ENCODE data around the gene NAGPA. TPM values are rescaled to one million over a fixed set of nuclear protein-coding genes. Genes with fewer than 3 reads are reported as not detected.

Gene NAGPA
- total RNA-seq, 1 donor from 2014 or later: 3.3 TPM

- Histone ChIP-seq H3K9me3 (ENCODE audit: low read depth) (no peaks in the 10 kb centered on the region), H3K27me3 (no peaks in the 10 kb centered on the region), H3K9ac (no peak overlapping the region), H3K27ac (no peak overlapping the region), H3K4me2 (no peak overlapping the region), H3K36me3 (no peaks in the 10 kb centered on the region), H2AFZ (replicated peaks) (no peak overlapping the region), H3K79me2 (ENCODE audit: low read depth) (no peaks in the 10 kb centered on the region), H3K4me3 (no peak overlapping the region), H3K4me1 (no peaks in the 10 kb centered on the region), H3F3A (ENCODE audit: low read depth) (no peaks in the 10 kb centered on the region), H4K20me1 (ENCODE audit: low read depth) (no peaks in the 10 kb centered on the region)
- no peak overlapping the region for H3K4me3 Mint-ChIP-seq
- H3K36me3 Mint-ChIP-seq: no peaks in the 10 kb centered on the region
- H3K9me3 Mint-ChIP-seq: no peaks in the 10 kb centered on the region
- no peaks in the 10 kb centered on the region for H3K4me1 Mint-ChIP-seq
- H3K27ac Mint-ChIP-seq: no peak overlapping the region
- peaks cover 3% of the 10 kb centered on the region for H3K27me3 Mint-ChIP-seq (ENCODE audit: insufficient read depth, low read depth)
- TF ChIP-seq EZH2 (IDR thresholded peaks at IDR 0.05): no peak
- no peak for TF ChIP-seq EZH2phosphoT487 (IDR thresholded peaks at IDR 0.05)
- TF ChIP-seq CTCF (IDR thresholded peaks at IDR 0.05): no peak
- DNase-seq (ENCODE audit: low spot score): no peak
Measured at GRCh38 chr16:5016967-5017677, 16.6 kb downstream of the NAGPA start.

GRCh38 chr16:5015887-5016286 is 17.8 kb downstream of the NAGPA start:
- Histone ChIP-seq H3K4me2 (no peak overlapping the region), H3K4me3 (no peak overlapping the region), H3F3A (ENCODE audit: low read depth) (peaks cover 2% of the 10 kb centered on the region), H3K4me1 (peaks cover 5% of the 10 kb centered on the region), H3K9me3 (ENCODE audit: low read depth) (no peaks in the 10 kb centered on the region), H3K36me3 (no peaks in the 10 kb centered on the region), H2AFZ (replicated peaks) (no peak overlapping the region), H3K79me2 (ENCODE audit: low read depth) (no peaks in the 10 kb centered on the region), H3K27ac (no peak overlapping the region), H4K20me1 (ENCODE audit: low read depth) (no peaks in the 10 kb centered on the region), H3K9ac (no peak overlapping the region), H3K27me3 (no peaks in the 10 kb centered on the region)
- Mint-ChIP-seq H3K27ac (no peak overlapping the region), H3K36me3 (no peaks in the 10 kb centered on the region), H3K4me1 (no peaks in the 10 kb centered on the region), H3K27me3 (ENCODE audit: insufficient read depth, low read depth) (peaks cover 2% of the 10 kb centered on the region), H3K9me3 (no peaks in the 10 kb centered on the region), H3K4me3 (no peak overlapping the region)
- no peak for TF ChIP-seq EZH2phosphoT487 (IDR thresholded peaks at IDR 0.05)
- no peak for TF ChIP-seq CTCF (IDR thresholded peaks at IDR 0.05)
- TF ChIP-seq EZH2 (IDR thresholded peaks at IDR 0.05): no peak
- no peak for DNase-seq (ENCODE audit: low spot score)

- Histone ChIP-seq H3K4me3 (no peak overlapping the region), H4K20me1 (ENCODE audit: low read depth) (no peaks in the 10 kb centered on the region), H3K27me3 (no peaks in the 10 kb centered on the region), H3K4me1 (peaks cover 9% of the 10 kb centered on the region), H3K27ac (no peak overlapping the region), H3K4me2 (no peak overlapping the region), H3F3A (ENCODE audit: low read depth) (peaks cover 7% of the 10 kb centered on the region), H3K9ac (no peak overlapping the region), H3K36me3 (no peaks in the 10 kb centered on the region), H3K79me2 (ENCODE audit: low read depth) (no peaks in the 10 kb centered on the region), H2AFZ (replicated peaks) (no peak overlapping the region), H3K9me3 (ENCODE audit: low read depth) (no peaks in the 10 kb centered on the region)
- no peak for TF ChIP-seq EZH2 (IDR thresholded peaks at IDR 0.05)
- no peak for TF ChIP-seq CTCF (IDR thresholded peaks at IDR 0.05)
- TF ChIP-seq EZH2phosphoT487 (IDR thresholded peaks at IDR 0.05): no peak
- DNase-seq (ENCODE audit: low spot score): no peak
- H3K4me3 Mint-ChIP-seq: no peak overlapping the region
- H3K27ac Mint-ChIP-seq: no peak overlapping the region
- peaks cover 4% of the 10 kb centered on the region for H3K27me3 Mint-ChIP-seq (ENCODE audit: insufficient read depth, low read depth)
- no peaks in the 10 kb centered on the region for H3K4me1 Mint-ChIP-seq
- H3K9me3 Mint-ChIP-seq: no peaks in the 10 kb centered on the region
- H3K36me3 Mint-ChIP-seq: no peaks in the 10 kb centered on the region
Measured at GRCh38 chr16:5015351-5015750, 18.4 kb downstream of the NAGPA start.

Data from neural progenitor cell (in vitro differentiated cells).